ENCODE results near the gene MANSC4. TPM values are rescaled to one million over a fixed set of nuclear protein-coding genes. Genes with fewer than 3 reads are reported as not detected.

The MANSC4 gene
- total and polyA plus RNA-seq, 2 of the 13 experiments (the other 11 are each of a cell fraction or from before 2014, with no cell fraction given): not detected

GRCh38 chr12:27756670-27757195, 23.3 kb downstream of the MANSC4 start:
- Histone ChIP-seq H4K20me1 (ENCODE audit: insufficient read depth, low read length) (no peaks in the 10 kb centered on the region), H3K4me3 (replicated peaks in 1 of 3; ENCODE audit: insufficient read depth in 1 of 3, low read depth in 2 of 3, low read length in 3 of 3) (no peak overlapping the region), H3K4me1 (ENCODE audit: insufficient read depth, low read length) (peaks cover 43% of the 10 kb centered on the region), H3K27ac (ENCODE audit: extremely low read length, insufficient read depth, low read length) (peak overlapping the region; percentile 44), H3K9me3 (ENCODE audit: low read length) (no peaks in the 10 kb centered on the region), H3K9ac (ENCODE audit: insufficient read depth, low read depth, low read length) (no peak overlapping the region), H2AFZ (ENCODE audit: low read length) (no peak overlapping the region), H3K27me3 (ENCODE audit: control insufficient read depth in 1 of 2, insufficient read depth in 2 of 2, low read length in 2 of 2) (no peaks in the 10 kb centered on the region), H3K79me2 (ENCODE audit: insufficient read depth, low read length) (no peaks in the 10 kb centered on the region), H3K4me2 (ENCODE audit: low read depth, low read length) (no peak overlapping the region), H3K36me3 (replicated peaks in 1 of 2; ENCODE audit: control insufficient read depth in 1 of 2, insufficient read depth in 2 of 2, low read length in 2 of 2) (peaks cover 4 to 24% of the 10 kb centered on the region in 2 experiments; a peak in 4 of 5 replicates)
- WGBS (ENCODE audit: low lambda C conversion rate): 81% methylated on average over 6 of the region's 7 CpGs
- in situ Hi-C loops (cut with HindIII; ENCODE audit: extremely low pct_ligation_motif_present, low pct_unique_long_range_greater_than_20kb): no loop called here
- POLR2A ChIA-PET: interaction anchor here (1.0 kb wide), 1 partner anchor 23 kb away, joined by 3 read pairs; the partner anchor contains the start of genes KLHL42 and MANSC4
- peak; percentile 49 for FAIRE-seq
- DNase-seq (ENCODE audit: low spot score): peak; percentile 20
- no TSS peak for BruUV-seq (replicated peaks)
- intact Hi-C loops (cut with micrococcal nuclease; ENCODE audit: unreplicated experiment): no loop called here
- CTCF ChIA-PET (ENCODE audit: low intra/inter-chr PET ratio, low total read pairs): no interaction called here
- ATAC-seq: peak; percentile 71
- TF ChIP-seq NR2F1 (CRISPR knock-in tag; IDR thresholded peaks at IDR 0.05) (peak in 1 of 2 experiments; percentile 53; a peak in 1 of 4 replicates), ZNF142 (CRISPR knock-in tag; IDR thresholded peaks at IDR 0.05) (no peak), ZNF550 (CRISPR knock-in tag; IDR thresholded peaks at IDR 0.05; ENCODE audit: borderline replicate concordance) (no peak), HOMEZ (CRISPR knock-in tag; IDR thresholded peaks at IDR 0.05; ENCODE audit: low read depth) (peak; percentile 56; the same call in 1 of the 2 replicates), ZBTB20 (CRISPR knock-in tag; IDR thresholded peaks at IDR 0.05; ENCODE audit: borderline replicate concordance, low read depth) (no peak), ZSCAN30 (CRISPR knock-in tag; IDR thresholded peaks at IDR 0.05) (no peak), CEBPZ (IDR thresholded peaks at IDR 0.05; ENCODE audit: low read length) (no peak), ZMYM4 (CRISPR knock-in tag; IDR thresholded peaks at IDR 0.05) (peak; percentile 33; the same call in 1 of the 2 replicates), FOXJ3 (CRISPR knock-in tag; IDR thresholded peaks at IDR 0.05; ENCODE audit: borderline replicate concordance) (peak; percentile 35; the same call in 1 of the 2 replicates), BORCS8-MEF2B (CRISPR knock-in tag; IDR thresholded peaks at IDR 0.05) (no peak), PHF21A (CRISPR knock-in tag; IDR thresholded peaks at IDR 0.05) (peak; percentile 23; the same call in 1 of the 2 replicates), KDM3A (CRISPR knock-in tag; IDR thresholded peaks at IDR 0.05; ENCODE audit: low read depth) (no peak), NFE2L2 (IDR thresholded peaks at IDR 0.05; ENCODE audit: low read length) (peak; percentile 49), NR2F6 (IDR thresholded peaks at IDR 0.05) (peak; percentile 58), NR2F6 (CRISPR knock-in tag; IDR thresholded peaks at IDR 0.05) (no peak)
